NCI-H69 (cell line): ENCODE data around the gene ZBTB25.
A peak's percentile ranks its signal among the peaks of the same experiment; 100 is the strongest.

ENCODE experiments used
- DNase-seq: peaks from one replicate; lab custom pipeline; 2025; lab: John Stamatoyannopoulos, UW

The ZBTB25 gene

DNA sequence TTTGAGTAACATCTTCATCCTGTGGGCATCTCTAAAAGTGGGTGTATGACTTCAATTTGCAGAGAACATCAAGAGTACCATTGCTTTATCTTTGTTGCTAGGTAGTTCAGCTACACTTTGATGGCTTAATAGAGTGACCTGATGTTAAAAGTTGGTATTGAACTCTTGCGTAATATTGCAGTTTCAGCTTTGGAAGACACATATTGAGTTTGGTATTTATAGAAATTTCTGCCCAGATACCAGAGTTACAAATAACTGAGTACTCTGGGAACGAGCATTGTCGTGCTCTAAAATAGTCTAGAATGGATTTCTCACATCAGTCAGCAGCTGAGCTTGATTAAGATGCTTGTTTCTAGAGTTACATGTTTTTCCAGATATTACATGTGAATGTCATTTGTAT is 63.1 kb downstream of the ZBTB25 start:
- DNase-seq, result no peak

DNA sequence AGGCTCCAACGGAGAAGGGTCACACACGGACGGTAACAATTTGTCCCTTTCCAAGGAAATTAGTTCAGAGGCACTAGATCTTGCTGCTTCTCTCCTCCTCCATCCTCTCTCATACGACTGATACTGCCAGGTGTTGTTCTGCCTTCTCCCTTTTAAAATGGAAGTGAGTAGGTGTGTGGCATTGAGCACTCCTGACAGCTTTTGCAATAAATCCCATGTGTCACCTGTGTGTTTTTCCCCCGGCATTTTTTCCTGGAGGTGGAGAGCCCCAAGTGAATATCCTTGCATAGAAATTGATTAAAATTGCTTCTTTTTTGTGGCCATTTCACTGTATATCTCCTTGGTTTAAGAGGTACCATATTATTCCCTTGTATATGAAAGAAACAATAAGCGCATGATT is 64.5 kb downstream of the ZBTB25 start:
- no peak for DNase-seq

DNA sequence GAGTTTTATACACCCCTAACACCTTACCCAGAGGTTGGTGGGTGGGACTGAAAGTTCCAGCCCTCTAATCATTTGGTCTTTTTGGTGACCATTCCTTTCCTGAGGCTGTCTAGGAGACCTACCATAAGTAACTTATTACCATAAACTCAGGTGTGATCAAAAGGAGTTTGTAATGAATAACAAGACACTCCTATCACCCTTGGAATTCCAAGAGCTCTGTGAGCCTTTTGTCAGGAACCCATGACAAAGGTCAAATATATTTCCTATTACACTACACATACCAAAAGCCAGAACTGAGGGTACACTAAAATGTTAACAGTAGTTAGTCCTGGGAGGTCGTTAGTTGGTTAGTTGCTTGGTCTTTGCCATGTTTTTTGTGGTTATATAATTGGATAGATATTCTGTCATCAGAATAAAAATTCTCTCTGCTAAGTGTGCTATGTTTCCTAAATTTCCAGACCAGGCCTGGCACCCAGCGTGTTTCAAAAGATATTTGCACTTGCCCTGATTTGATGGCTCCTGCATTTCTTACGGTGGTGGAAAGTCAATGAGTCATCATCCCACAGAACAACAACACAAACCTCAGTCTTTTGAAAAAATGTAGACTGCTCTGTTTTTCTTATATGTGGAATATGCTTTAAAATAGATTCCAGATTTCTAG is 65.3 kb downstream of the ZBTB25 start:
- DNase-seq, result no peak

DNA sequence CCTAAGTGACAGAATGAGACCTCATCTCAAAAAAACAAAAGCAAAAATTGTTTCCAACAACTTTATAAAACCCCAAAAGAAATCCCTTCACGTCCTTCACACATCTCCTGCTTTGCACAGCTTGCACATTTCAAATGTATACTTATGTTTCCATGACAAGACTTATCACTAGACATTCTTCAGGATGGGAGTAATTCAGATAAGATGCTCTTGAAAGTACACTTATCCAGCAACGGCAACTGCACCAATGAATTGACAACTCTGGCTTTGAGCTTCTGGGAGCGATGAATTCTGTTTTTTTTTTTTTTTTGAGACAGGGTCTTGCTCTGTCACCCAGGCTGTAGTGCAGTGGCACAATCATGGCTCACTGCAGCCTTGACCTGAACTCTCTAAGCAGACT is 69.1 kb downstream of the ZBTB25 start:
- DNase-seq, result no peak

DNA sequence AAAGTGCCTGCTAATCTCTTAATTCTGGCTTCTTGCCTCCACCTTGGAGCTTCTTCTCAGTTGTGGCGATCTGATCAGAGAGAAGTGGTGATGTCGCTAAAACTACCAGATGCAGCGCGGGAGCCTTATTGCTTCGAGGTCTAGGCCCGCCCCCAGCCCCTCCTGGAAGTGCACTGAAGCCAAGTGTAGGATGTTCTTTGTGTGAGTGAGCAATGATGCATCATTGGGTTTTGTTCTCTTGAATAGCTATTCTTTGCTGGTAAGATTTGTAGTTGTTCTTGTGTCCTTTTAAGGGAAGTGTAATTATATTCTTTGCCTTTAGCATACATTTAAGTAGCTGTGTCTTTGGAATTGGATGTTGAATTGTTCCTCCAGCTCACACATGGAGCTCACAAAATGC is 79.7 kb downstream of the ZBTB25 start:
- DNase-seq, result no peak

DNA sequence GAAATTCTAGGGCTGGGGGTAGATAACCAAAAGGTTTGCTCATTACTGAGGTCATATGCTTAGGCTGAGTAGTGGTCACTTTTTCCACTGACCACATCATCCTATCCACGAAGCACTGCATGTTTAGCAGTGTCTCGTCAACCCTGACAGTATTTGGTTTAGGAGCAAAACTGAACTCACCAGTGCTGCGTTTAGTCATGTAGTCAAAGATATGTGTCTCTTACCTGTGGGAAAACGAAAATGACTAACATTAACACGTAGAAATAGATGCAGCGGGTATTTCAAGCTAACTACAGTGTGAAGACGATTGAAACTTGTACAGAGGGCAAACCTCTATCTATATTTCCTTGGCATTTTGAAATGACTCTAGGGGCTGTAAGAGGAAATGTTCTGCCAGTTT is 80.9 kb downstream of the ZBTB25 start:
- no peak for DNase-seq

DNA sequence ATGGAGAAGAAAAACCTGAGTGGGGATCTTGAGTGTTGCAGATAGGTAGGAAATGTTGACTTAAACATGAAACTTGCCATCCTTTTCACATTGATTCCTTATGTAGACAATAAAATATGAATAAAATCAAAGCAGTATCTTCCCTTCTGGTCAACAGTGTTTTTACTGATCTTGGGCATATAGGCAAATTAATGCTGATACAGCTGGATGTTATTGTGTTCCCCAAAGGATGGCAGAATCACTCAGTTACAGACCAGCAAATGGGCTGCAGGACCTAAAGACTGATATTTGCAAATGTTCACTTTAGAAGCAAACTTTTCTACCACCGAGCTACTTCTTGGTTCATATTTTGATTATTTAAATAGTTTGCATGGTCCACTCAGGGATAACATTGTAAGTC is 81.6 kb downstream of the ZBTB25 start:
- DNase-seq, result no peak

DNA sequence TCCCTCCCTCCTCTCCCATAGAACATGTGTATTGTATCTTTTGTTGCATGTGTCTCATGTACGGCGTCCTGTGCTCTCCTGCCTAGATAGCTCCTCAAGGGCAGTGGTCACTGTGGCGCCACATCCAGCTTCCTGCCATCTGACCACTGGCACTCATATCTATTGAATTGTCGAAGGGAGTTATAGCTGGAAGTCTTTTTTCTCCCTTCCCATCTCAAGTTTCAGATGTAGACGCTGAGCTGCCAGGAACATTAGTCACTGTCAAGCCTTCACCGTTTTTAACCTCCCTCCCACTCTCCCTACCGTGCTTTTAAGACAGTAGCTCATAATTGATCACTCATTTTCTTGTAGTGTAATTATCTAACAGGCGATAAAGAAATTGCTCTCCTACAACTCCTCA is 82.5 kb downstream of the ZBTB25 start:
- peak; percentile 49 for DNase-seq

DNA sequence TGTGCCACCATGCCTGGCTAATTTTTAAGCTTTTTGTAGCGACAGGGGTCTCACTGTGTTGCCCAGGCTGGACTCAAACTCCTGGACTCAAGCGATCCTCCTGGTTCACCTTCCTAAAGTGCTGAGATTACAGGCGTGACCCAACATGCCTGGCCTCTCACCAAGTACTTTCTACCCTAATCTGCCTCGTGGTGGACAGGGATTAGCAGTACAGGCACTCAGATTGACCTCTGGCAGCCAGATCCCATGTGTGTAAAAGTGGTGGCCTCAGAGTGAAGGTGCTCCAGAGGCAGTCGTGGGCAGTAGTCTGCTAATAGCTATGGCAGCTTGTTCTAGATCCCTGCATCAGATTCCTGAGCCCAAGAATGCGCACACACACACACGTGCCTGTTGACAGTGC is 84.6 kb downstream of the ZBTB25 start:
- DNase-seq, result no peak

DNA sequence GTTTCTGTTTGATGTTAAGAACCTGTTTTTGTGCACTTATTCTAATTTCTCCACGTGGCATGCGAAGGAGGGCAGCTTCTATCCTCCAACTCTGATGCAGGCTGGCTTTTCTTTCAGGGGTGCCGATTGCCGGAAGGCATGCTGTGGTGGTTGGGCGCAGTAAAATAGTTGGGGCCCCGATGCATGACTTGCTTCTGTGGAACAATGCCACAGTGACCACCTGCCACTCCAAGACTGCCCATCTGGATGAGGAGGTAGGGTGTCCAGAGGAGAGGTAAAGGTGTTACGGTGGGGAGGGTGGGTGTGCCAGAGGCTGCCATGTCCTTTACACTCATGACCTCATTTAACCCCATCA is 85.9 kb downstream of the ZBTB25 start:
- no peak for DNase-seq

DNA sequence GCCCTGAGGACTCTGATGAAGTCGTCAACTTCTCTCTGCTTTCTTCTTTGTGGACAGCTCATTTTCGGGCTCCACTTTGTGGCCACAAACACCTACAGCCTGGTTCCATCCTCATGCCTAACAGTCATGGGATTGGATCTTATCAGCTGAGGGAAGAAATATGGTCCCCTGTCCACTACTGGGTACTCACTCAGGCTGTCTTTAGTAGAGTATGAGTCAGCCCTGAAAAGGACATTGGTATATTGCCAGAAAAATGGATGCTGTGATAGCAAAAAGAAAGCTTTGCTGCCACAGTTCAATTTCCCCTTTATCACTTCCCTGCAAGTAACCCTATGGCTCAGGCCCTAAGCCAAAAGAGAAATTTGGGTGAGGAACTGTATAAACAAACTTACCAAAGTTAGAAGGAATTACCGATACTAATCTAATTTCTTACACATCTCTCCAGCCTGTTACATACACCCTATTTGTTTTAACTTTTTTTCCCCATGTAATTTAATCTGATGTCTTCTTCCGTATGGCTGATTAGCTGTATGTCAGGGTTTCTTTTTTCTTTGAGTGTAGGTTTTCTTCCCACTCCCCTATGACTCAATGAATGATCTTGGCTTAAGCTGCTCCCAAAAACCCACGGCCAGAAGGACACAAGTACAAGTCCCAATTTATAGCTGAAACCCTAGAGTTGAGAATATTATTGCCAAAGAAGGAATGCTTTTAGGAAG is 86.4 kb downstream of the ZBTB25 start:
- DNase-seq, result no peak

DNA sequence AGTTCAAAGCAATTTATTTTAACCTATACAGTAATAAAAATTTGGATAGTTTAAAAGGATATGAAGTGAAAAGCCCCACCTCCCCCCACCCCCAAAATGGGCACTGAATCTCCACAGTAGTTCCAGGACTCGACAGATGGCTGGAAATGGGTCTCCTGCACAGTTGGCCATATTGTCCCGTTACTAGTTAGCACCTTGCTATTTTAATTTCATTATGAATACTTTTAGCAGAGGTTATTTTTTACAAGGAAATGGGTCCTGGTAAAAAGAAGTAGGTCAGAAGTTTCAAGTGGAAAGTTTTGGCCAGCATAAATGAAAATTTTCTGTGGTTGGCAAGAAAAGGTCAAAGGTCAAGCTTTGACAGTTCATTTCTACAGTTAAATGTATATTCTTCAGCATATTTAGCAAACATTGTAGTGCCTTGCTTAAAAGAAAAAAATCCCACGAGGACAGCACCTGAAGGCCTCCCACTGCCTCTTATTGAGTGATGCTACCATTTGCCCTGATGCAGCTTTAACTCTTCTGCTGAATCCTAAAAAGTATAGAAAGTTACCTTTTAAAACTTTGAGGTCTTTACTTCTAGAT is 87.2 kb downstream of the ZBTB25 start:
- DNase-seq, result no peak

DNA sequence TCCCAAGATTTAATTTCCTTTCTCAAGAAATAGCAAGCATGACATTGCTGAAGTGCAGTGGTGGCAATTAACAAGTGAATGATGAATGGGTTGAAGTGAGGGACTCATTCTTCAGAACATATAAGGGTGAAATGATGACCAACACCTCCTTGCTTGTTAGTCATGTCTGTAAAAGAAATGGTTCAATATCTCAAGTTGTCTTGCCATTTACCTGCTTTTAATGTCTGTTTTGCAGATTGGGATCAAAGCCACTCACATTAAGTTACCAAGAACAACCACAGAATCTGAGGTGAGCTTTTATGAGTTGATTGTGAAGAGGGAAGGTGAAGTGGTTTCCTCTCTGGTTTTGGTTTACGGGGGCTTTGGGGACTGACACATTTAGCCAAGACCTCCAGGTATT is 91.4 kb downstream of the ZBTB25 start:
- DNase-seq, result no peak

DNA sequence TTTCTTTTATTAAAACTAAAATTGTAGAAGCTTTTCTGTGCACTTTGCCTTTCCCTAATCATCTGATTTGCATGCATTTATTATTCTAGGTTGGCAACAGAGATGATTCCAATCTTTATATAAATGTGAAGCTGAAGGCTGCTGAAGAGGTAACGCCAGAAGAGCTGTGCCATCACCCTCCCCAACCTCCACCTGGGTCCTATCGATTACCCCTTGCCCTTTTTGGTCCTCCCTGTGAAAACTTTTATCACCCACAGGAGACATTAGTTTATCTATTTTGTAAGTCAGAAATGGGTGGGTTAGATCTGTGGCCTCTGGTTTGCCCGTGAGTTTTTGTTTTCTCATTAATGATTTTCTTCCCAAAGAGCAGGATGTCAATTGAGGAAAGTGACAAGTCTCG is 92.6 kb downstream of the ZBTB25 start:
- DNase-seq, result no peak

DNA sequence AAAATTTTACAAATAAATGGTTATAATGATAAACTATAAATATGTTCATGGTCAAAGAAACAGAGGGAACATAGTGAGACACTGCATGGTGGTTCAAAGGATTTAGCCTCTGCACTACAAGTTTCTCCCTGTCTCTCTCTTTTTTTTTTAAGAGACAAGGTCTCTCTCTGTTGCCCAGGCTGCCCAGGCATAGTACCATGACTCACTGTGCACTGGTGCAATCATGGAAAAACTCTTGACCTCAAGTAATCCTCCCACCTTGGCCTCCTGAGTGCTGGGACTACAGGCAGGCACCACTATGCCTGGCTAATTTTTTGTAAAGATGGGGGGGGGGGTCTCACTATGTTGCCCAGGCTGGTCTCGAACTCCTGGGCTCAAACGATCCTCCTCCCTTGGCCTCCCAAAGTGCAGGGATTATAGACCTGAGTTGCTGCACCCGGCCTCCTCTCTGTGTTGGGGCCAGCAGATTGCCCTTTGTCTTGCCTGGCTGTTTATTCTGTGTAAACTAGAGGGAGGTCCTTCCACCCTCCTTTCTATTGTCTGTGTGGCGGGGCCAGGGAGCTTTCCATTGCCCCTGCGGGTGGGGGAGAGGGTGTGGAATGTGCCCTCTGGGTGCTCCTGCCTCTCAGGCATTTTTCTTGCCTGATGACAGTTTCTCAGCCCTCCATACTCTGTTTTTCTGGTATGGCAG is 93.4 kb downstream of the ZBTB25 start:
- DNase-seq, result peak; percentile 85

DNA sequence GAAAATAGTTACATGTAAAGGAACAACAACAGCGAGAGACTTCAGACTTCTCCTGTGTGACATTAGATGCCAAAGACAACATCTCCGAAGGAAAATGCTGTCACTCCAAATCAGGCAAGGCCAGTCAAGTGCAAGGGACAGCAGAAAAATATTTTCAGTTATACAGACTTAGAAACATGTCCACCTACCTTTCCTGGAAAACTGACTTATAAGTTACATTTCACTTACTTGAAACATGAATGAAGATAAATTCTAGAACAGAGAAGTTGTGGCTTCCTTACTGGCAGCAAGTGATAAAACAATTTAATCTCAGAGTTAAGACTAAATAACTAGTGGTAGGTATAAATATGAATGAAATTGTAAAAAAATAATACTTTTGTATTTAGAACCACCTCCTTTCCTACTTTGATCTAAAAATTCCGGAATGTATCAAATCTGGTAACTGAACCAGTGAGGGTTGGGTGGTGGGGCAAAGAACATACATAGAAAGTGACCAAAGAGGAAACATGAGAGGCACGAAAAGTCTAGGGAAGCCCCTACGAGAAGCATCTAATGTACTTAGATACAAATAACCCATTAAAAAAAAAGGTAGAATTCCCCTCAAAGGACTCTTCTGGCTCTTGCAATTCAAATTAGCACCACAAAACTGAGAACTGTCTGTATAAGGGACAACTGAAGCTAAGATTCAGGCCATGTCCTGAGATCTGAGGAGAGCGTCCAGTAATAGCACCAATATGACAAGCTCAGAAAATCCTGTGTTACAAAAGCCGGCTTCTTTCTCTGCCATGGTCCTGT is 94.3 kb downstream of the ZBTB25 start:
- no peak for DNase-seq

DNA sequence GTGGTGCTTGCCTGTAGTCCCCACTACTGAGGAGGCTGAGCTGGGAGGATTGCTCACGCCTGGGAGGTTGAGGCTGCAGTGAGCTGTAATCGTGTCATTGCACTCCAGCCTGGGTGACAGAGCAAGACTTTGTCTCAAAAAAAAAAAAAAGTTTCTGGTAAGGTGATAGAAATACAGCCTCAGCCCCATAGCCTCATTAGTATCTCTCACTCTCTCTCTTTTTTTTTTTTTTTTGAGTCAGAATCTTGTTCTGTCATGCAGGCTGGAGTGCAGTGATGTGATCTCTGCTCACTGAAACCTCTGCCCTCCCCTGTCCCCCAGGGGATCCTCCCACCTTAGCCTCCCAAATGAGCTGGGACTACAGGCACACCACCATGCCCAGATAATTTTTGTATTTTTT is 96.3 kb downstream of the ZBTB25 start:
- DNase-seq, result no peak

DNA sequence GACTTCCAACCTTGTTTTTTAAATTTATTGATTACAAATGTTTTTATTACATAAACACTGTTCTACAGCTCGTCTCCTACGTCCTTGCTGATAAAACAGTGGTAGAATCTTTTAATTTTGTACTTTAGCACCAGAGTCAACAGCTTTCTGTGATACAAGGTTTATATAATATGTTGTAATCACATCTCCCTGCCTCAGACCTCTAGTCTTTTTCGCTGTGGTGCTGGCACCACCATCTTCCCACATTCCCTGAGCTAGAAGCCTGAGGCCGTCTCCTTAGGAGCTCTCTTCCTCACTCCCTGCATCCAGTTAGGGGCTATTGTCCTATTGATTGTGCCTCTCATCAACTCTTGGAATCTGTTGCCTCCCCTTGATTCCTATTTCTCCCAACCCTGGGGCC is 98.3 kb downstream of the ZBTB25 start:
- no peak for DNase-seq

DNA sequence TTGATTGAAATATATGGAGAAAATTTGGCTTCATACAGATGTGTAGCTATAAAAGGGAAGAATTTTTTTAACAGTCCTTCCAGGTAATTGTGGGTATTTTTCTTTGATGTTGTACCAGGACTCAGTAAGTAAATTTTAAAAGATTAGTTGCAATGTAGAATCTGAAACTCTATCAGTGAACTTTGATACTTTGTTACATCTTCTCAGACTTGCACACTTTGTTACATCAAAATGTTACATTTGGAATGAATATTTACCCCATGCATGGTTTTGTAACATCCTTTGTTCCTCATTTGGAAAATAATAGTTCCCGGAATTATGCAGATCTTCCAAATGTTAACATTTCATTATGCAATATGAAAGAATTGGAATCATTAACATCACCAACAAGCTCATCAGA is 101.7 kb downstream of the ZBTB25 start:
- no peak for DNase-seq

DNA sequence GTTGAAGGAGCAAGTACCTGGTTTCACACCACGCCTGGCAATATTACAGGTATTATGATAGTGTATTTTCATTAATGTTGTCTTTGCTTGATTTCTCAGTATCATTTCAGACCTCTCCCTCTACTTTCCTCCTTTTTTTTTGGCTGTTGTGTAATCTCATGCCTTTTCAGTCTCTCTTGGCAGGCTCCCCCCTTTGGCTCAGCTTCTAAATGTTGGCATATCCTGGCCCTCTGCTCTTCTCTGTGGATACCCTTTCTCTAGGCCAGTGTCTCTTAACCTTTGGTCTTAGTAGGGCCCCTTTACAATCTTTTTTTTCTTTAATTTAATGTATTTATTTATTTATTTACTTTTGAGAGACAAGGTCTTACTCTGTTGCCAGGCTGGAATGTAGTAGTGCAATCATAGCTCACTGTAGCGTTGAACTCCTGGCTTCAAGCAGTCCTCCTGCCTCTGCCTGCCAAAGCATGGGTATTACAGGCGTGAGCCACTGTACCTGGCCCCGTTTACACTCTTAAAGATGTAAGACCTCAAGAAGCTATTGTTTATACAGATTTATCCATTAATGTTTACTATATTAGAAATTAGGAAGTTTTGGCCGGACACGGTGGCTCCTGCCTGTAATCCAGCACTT is 102.7 kb downstream of the ZBTB25 start:
- DNase-seq, result no peak
